ENCODE measurements around the gene KRTCAP2.
A peak's percentile ranks its signal among the peaks of the same experiment; 100 is the strongest.
"Not testable (repeated sequence)": the region's sequence is repeated elsewhere in the genome, so short reads cannot be mapped to it uniquely, and the experiment has no call there.

Gene KRTCAP2

DNA sequence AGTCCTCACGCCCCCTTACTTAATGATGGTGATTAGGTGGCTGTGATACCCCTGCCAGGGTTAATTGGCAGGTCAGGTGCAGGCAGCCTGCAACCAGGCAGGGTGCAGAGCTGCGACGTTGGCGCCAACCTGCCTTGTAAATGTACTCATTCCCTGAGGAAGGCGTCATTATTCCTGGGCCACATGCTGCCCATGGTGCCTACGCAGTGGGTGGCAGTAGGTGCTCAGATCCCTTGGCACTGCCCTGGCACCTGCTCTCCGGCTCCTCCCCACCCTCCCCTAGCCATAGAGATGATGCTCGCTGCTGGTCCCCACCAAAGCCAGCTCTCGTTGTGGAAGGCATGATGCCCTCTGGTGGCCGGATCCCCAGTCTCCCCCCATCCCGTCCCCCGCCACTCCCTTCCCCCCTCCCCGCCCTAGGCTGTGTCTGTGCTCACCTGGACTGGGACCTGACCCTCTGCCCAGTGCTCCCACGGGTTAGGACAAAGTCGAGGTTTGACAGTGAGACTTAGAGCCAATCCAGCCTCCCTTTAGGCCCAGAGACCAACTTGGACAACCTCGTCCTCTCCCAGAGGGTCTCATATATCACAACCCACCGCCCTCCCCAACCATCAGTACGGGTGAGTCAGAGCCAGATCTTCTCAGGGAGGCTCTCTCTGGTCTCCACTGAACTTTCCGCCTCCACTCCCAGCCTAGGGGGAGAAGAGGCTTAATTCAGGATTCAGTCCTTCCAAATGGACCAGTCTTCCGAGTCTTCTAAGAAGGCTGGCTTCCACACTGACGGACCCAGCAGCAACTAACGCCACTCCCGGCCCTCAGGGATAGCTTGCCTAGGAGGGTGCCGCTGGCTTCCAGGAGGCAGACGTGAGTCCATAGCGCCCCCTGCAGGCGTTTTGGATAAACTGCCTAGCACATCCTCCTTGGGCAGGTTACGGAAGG, 5.7 kb downstream of the KRTCAP2 start:
- DNase-seq = peak; percentile 54

- no peak for DNase-seq
These were observed 6.5 kb downstream of the KRTCAP2 start for GRCh38 chr1:155166471-155167165.

DNA sequence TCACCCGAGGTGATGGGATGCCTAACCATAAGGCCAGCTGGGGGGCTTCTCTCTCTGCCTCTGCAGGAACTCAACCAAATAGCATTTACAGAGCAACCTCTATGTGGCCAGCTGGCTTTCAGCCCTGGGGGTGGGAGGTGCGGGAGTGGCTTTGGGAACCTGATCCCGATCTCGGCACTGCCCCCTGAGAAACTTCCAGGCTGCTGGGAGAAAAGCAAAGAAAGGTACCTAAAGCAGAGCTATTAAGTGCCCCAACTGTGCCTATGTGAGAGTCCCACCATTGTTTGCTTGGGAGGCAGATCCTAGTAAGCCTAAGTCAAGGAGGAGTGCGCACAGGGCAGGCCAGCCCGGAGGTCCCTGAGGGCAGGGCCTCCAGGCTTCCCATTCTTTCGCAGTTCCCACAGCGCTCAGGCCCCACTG, 7.0 kb downstream of the KRTCAP2 start:
- DNase-seq = no peak

DNA sequence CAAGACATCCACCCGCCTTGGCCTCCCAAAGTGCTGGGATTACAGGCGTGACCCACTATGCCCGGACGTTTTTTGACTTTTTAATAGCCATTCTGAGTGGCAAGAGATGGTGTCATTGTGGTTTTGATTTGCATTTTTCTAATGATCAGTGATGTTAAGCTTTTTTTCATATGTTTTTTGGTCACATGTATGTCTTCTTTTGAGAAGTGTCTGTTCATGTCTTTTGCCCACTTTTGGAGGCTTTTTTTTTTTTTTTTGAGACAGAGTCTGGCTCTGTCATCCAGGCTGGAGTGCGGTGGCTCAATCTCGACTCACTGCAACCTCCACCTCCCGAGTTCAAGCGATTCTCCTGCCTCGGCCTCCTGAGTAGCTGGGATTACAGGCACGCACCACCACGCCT, 8.5 kb downstream of the KRTCAP2 start:
- DNase-seq = not testable (repeated sequence)

DNA sequence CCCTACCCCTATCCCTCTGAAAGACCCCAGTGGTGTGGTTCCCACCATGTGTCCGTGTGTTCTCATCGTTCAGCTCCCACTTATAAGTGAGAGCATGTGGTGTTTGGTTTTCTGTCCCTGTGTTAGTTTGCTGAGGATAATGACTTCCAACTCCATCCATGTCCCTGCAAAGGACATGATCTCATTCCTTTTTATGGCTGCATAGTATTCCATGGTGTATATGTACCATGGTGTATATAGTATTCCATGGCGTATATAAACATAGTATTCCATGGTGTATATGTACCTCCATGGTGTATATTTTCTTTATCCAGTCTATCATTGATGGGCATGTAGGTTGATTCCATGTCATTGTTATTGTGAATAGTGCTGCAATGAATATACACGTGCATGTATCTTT, 9.3 kb downstream of the KRTCAP2 start:
- DNase-seq = not testable (repeated sequence)

GRCh38 chr1:155162631-155163030, 10.5 kb downstream of the KRTCAP2 start:
- not testable (repeated sequence) for DNase-seq

GRCh38 chr1:155160128-155160527, 13.0 kb downstream of the KRTCAP2 start:
- DNase-seq = no peak

- DNase-seq = no peak
These were observed 14.1 kb downstream of the KRTCAP2 start for GRCh38 chr1:155158991-155159390.

DNA sequence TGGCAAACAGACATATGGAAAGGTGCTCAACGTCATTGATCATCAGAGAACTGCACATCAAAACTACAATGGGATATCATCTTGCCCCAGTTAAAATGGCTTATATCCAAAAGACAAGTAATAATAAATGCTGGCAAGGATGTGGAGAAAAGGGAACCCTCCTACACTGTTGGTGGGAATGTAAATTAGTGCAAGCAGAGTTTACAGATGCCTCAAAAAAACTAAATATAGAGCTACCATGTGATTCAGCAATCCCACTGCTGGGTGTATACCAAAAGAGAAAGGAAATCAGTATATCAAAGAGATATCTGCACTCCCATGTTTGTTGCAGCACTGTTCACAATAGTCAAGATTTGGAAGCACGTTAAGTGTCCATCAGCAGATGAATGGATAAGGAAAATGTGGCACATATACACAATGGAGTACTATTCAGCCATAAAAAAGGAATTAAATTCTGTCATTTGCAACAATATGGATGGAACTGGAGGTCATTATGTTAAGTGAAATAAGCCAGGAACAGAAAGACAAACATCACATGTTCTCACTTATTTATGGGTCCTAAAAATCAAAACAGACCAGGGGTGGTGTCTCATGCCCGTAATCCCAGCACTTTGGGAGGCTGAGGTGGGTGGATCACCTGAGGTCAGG, 17.0 kb downstream of the KRTCAP2 start:
- DNase-seq = not testable (repeated sequence)

- DNase-seq = no peak
These were observed 27.6 kb downstream of the KRTCAP2 start for GRCh38 chr1:155145491-155145890.

DNA sequence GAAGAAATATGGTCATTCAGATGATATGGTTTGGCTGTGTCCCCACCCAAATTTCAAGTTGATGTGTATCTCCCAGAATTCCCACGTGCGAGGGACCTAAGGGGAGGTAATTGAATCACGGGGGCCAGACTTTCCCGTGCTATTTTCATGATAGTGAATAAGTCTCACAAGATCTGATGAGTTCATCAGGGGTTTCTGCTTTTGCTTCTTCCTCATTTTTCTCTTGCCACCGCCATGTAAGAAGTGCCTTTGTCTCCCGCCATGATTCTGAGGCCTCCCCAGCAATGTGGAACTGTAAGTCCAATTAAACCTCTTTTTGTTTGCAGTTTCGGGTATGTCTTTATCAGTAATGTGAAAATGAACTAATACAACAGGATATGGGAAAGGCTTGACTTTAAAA, 31.4 kb downstream of the KRTCAP2 start:
- DNase-seq = no peak

DNA sequence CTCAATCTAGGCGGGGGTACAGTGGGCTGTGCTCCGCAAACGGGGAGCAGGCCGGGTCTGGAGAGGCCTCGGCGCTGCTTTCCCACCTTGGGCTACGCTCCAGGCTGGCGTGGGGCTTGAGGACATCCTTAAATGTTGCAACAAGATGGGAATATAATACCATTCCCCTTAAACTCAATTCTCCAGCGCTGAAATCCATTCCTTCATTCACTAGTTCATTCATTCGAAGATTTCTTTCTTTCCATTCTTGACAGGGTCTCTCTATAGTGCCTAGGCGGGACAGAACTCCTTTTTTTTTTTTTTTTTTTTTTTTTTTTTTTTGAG, 32.5 kb downstream of the KRTCAP2 start:
- no peak for DNase-seq

GRCh38 chr1:155139895-155140629, 33.0 kb downstream of the KRTCAP2 start, which contains the start of gene DPM3:
DPM3 (minus strand) TSS chr1:155140531; CDS start chr1:155140240, 291 bp downstream.
- DNase-seq = peak; percentile 66

DNA sequence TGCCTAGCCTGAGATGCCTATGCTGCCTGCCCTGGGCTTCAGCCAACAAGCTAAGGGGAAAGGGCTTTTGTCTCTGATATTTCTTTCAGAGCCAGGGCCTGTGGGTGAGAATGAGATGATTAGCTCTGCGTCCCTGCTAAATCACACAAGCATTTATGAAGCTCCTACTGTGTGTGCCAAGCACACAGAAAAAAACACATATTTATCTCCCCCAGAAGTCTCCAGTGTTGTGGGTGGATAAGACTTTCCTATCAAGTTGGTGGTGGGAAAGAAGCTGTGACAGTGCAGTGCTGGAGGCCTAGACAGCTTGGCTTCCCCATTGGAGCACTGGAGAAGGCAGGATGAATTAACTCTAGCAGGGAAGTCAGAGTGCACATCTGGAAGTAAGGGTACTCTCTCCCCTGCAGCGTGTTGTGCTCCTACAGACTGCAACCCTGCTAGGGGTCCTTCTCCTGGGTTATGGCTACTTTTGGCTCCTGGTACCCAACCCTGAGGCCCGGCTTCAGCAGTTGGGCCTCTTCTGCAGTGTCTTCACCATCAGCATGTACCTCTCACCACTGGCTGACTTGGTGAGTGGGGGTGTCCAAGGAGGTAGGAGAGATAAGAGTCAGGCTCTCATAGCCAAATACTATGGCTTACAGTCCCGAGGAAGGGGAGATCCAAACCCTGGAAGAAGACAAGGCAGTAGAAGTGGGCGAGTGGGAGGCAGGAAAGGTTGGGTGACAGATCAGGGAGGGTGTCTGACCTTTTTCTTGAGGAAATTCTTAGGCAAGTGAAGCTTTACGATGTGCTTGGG, 35.8 kb downstream of the KRTCAP2 start:
- DNase-seq = no peak

- DNase-seq = no peak
These were observed 36.4 kb downstream of the KRTCAP2 start for GRCh38 chr1:155136748-155137147.

- peak; percentile 91 for DNase-seq
These were observed 37.6 kb downstream of the KRTCAP2 start, which contains the start of gene SLC50A1 for GRCh38 chr1:155135415-155136028. SLC50A1 (plus strand) TSS chr1:155135852; CDS start chr1:155135912, 60 bp downstream.

DNA sequence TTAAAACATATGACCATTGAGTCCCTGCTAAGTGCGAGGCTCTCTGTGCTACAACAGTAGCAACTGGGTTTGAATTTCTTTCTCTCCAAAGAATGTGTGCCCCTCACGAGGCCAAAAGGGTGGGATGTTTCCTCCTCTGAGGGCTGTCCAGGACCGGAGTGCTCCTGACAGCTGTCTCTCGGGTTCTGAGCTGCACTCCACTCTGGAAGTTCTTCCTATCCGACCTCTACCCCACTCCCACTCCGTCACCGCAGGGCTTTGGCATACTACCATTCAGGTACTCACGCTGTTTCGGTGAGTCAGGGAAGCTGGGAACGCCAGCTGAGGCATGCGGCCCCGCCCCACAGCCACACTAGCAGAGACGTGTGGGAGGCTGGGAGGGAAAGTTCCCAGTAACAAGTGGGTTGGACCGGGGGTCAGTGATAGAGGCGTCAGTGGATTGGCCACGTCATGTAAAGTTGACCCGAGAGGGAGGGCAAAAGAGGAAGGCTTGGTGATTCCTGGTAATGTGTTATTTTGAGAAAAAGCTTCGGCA, 38.2 kb downstream of the KRTCAP2 start:
- peak; percentile 21 for DNase-seq

- DNase-seq = no peak
These were observed 38.8 kb downstream of the KRTCAP2 start for GRCh38 chr1:155134322-155134721.

DNA sequence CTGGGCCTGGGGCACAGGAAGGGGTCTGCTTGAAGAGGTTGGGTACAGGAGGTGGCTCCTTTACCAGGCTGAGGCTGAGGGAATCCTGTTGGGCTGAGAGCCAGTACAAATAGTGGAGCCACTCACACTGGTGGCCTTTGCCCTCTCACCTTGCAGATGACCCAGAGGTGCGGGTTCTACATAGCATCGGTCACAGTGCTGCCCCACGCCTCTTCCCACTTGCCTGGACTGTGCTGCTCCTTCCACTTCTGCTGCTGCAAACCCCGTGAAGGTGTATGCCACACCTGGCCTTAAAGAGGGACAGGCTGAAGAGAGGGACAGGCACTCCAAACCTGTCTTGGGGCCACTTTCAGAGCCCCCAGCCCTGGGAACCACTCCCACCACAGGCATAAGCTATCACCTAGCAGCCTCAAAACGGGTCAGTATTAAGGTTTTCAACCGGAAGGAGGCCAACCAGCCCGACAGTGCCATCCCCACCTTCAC, 39.3 kb downstream of the KRTCAP2 start:
- no peak for DNase-seq

DNA sequence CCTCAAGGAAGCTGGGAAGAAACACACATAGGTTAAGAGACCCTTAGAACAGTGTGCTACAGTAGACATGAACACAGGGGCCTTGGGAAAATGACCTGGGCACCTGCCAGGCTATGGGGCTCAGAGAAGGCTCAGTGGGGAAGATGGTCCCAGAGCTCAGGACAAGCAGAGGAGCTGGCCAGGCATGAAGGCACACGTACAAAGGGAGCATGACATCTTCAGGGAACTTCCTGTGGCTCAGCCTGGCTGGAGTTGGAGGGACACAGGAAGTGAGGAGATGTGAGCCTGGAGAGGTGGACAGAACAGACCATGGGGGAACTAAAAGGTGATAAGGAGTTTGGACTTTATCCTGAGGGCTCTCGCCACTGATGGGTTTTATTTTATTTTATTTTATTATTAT, 41.2 kb downstream of the KRTCAP2 start:
- DNase-seq = no peak

DNA sequence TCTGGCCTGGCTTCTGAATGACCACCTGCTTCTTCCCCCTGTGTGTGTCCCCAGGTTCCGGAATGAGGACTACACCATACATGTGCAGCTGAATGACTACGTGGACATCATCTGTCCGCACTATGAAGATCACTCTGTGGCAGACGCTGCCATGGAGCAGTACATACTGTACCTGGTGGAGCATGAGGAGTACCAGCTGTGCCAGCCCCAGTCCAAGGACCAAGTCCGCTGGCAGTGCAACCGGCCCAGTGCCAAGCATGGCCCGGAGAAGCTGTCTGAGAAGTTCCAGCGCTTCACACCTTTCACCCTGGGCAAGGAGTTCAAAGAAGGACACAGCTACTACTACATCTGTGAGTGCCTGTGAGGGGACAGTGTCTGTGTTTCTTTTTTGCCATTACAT, 41.8 kb downstream of the KRTCAP2 start:
- no peak for DNase-seq

Data from NCI-H446 treated with DMSO at 0.1 percent for 48 hours (cell line).